Measurements from ENCODE around the gene ALDH1A2.
"Not testable (repeated sequence)": the region's sequence is repeated elsewhere in the genome, so short reads cannot be mapped to it uniquely, and the experiment has no call there.

Gene ALDH1A2

DNA sequence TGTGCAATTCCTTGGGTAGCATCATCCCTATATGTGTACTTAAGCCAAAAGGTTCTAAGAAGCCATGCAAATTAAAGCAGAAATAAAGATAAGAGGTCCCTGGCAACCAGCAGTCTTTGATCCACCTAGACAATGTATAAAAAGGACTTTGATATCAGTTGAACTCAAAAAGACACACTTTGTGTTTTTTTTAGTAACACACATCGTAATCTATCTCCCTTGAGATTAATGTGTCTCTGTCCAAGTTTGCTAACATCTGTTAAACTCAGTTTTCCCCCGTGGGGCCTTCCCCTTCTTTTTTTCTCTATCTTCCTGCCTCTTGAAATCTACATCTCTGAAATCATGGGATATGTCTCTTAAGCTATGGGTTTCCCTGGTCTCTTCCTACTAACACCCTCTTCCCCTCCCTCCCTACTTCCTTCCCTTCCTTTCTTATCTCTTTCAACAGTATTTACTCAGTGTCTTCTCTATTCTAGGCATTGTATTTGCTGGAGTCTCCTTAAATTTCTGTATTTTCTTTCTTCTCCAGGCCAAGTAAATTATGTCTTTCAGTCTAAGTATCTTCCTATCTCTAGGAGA lies 27.7 kb downstream of the ALDH1A2 start:
- no peaks in the 10 kb centered on the region for H3K27me3 ChIP-seq (ENCODE audit: control insufficient read depth, insufficient read depth, low read length)
- H3K9ac ChIP-seq (ENCODE audit: low read length) = no peak overlapping the region
- no peak overlapping the region for H3K4me3 ChIP-seq (ENCODE audit: low read length)
- no peaks in the 10 kb centered on the region for H3K9me3 ChIP-seq (ENCODE audit: control insufficient read depth, low read length)
- no peaks in the 10 kb centered on the region for H3K36me3 ChIP-seq (ENCODE audit: control insufficient read depth, insufficient read depth, low read length)
- H3K4me1 ChIP-seq (ENCODE audit: control insufficient read depth, insufficient read depth, low read length) = peaks cover 19% of the 10 kb centered on the region

DNA sequence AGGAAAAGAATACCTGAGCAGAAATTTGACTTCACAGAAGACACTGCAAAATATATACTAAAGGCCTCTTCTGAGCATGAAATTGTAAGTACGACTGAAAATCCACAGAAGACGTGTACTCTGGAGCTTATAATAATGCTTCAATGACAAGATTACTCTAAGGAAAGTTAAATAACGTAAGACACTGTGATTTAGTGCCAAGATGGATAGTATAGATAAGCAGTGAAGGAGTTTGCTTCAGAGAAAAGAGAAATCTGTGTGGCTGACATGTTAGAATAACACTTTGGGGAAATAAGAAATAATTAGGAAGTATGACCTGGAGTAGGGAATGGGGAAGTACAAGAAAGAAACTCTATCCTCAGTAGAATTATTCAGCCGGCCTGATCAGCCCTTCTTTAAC lies 28.9 kb downstream of the ALDH1A2 start:
- Histone ChIP-seq H3K9ac (ENCODE audit: low read length) (no peak overlapping the region), H3K4me1 (ENCODE audit: control insufficient read depth, insufficient read depth, low read length) (peaks cover 19% of the 10 kb centered on the region), H3K4me3 (ENCODE audit: low read length) (no peak overlapping the region), H3K9me3 (ENCODE audit: control insufficient read depth, low read length) (no peaks in the 10 kb centered on the region), H3K36me3 (ENCODE audit: control insufficient read depth, insufficient read depth, low read length) (no peaks in the 10 kb centered on the region), H3K27me3 (ENCODE audit: control insufficient read depth, insufficient read depth, low read length) (no peaks in the 10 kb centered on the region)

DNA sequence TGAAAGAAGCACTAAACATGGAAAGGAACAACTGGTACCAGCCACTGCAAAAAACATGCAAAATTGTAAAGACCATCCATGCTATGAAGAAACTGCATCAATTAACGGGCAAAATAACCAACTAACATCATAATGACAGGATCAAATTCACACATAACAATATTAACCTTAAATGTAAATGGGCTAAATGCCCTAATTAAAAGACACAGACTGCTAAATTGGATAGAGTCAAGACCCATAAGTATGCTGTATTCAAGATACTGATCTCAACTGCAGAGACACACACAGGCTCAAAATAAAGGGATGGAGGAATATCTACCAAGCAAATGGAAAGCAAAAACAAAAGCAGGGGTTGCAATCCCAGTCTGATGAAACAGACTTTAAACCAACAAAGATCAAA lies 37.1 kb downstream of the ALDH1A2 start:
- not testable (repeated sequence) for H3K27me3 ChIP-seq (ENCODE audit: control insufficient read depth, insufficient read depth, low read length)

DNA sequence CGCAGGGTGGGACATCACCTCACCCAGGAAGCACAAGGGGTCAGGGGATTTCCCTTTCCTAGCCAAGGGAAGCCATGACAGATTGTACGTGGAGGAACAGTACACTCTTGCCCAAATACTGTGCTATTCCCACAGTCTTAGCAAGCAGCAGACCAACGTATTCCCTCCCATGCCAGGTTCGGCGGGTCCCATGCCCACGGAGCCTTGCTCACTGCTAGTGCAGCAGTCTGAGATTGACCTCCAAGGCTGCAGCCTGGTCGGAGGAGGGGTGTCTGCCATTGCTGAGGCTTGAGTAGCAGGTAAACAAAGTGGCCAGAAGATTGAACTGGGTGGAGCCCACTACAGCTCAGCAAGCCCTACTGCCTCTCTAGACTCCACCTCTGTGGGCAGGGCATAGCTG lies 39.0 kb downstream of the ALDH1A2 start:
- Histone ChIP-seq H3K27me3 (ENCODE audit: control insufficient read depth, insufficient read depth, low read length) (no peaks in the 10 kb centered on the region), H3K9ac (ENCODE audit: low read length) (no peak overlapping the region)

More for the DNA sequence above, 37.1 kb downstream of the ALDH1A2 start:
- H3K9me3 ChIP-seq (ENCODE audit: control insufficient read depth, low read length); H3K4me1 ChIP-seq (ENCODE audit: control insufficient read depth, insufficient read depth, low read length); H3K9ac ChIP-seq (ENCODE audit: low read length); H3K36me3 ChIP-seq (ENCODE audit: control insufficient read depth, insufficient read depth, low read length); H3K4me3 ChIP-seq (ENCODE audit: low read length): not testable (repeated sequence)

DNA sequence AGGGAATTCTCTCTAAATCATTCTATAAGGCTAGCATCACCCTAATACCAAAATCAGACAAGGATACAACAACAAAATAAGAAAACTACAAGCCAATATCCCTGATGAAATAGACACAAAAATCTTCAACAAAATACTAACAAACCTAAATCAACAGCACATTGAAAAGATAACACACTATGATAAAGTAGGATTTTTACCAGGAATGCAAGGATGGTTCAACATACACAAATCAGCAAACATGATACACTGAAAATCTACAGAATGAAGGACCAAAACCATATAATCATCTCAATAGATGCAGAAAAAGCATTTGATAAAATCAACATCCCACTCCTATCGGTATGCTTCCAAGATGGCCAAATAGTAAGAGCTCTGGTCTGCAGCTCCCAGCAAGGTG lies 39.5 kb downstream of the ALDH1A2 start:
- Histone ChIP-seq H3K9ac (ENCODE audit: low read length) (no peak overlapping the region), H3K9me3 (ENCODE audit: control insufficient read depth, low read length) (peaks cover 9% of the 10 kb centered on the region), H3K36me3 (ENCODE audit: control insufficient read depth, insufficient read depth, low read length) (no peaks in the 10 kb centered on the region), H3K4me1 (ENCODE audit: control insufficient read depth, insufficient read depth, low read length) (no peaks in the 10 kb centered on the region), H3K27me3 (ENCODE audit: control insufficient read depth, insufficient read depth, low read length) (no peaks in the 10 kb centered on the region), H3K4me3 (ENCODE audit: low read length) (no peak overlapping the region)

More for the DNA sequence above, 39.0 kb downstream of the ALDH1A2 start:
- Histone ChIP-seq H3K9me3 (ENCODE audit: control insufficient read depth, low read length) (peaks cover 9% of the 10 kb centered on the region), H3K4me3 (ENCODE audit: low read length) (no peak overlapping the region), H3K36me3 (ENCODE audit: control insufficient read depth, insufficient read depth, low read length) (no peaks in the 10 kb centered on the region), H3K4me1 (ENCODE audit: control insufficient read depth, insufficient read depth, low read length) (no peaks in the 10 kb centered on the region)

DNA sequence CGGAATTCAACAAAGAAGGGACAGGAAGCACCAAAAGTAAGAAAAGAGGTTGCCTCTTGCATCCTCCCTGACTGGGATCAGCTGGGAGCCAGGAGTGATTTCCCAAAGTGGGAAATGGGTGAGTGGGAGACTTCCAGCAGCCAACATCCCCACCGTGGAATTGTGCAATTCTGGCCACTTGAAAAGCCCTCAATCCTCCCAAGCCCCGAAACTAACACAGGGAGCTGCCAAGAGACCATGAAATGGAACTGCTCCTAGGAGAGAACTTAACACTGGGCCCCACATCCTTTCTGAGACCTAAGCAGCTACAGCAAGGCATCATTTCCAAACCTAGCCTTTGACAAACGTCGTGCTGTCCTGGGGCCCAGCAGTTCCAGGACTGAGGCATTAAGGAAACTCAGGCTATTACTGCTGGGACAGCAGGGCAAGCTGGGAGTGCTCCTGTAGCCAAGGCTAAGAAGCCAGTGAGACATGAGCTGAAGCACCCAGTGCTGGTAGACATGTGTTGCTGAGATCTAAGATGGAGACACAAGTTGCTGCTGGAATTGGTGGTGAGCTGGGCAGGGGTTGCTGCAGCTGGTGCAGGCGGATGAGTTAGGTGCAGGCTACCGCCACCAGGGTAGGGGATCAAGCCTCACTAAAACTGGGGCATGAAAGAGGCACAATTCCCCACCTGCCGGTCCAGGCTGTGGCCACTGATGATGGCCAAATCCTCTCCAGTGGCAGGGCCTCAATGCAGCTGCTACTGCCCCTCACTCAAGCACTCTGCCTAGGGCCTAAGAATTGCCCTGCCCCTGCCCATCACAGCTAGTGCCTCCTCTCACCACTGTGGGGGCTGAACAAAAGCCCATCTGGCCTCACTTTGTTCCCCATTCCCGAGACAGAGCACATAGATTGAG lies 43.9 kb downstream of the ALDH1A2 start:
- H3K4me1 ChIP-seq (ENCODE audit: control insufficient read depth, insufficient read depth, low read length) = no peaks in the 10 kb centered on the region
- H3K27me3 ChIP-seq (ENCODE audit: control insufficient read depth, insufficient read depth, low read length) = no peaks in the 10 kb centered on the region
- H3K9me3 ChIP-seq (ENCODE audit: control insufficient read depth, low read length) = peaks cover 4% of the 10 kb centered on the region
- H3K4me3 ChIP-seq (ENCODE audit: low read length) = no peak overlapping the region
- H3K9ac ChIP-seq (ENCODE audit: low read length) = no peak overlapping the region
- H3K36me3 ChIP-seq (ENCODE audit: control insufficient read depth, insufficient read depth, low read length) = no peaks in the 10 kb centered on the region

DNA sequence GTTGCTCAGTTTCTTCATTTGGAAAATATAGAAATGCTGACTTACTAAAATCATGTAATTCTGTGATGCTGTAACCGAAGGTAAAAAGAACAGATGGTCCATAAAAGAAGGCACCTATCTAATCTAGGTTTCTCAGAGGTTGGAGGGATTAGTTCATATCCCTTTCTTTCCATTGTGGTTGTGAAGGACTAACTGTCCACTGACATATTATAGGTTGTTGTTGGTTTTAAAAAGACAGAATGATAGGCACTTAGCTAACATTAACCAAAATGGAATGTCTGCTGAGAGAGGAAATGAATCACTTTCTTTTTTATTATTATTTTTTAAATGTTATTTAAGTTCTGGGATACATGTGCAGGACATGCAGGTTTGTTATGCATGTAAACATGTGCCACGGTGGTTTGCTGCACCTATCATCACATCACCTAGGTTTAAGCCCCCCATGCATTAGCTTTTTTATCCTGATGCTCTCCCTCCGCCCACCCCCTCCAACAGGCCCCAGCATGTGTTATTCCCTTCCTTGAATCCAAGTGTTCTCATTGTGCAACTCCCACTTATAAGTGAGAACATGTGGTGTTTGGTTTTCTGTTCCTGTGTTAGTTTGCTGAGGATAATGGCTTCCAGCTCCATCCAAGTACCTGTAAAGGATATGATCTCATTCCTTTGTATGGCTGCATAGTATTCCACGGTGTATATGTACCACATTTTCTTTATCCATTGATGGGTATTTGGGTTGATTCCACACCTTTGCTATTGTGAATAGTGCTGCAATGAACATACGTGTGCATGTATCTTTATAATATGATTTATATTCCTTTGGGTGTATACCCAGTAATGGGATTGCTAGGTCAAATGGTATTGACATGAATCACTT lies 45.8 kb downstream of the ALDH1A2 start:
- Histone ChIP-seq H3K27me3 (ENCODE audit: control insufficient read depth, insufficient read depth, low read length) (no peaks in the 10 kb centered on the region), H3K4me3 (ENCODE audit: low read length) (no peak overlapping the region), H3K9me3 (ENCODE audit: control insufficient read depth, low read length) (no peaks in the 10 kb centered on the region), H3K4me1 (ENCODE audit: control insufficient read depth, insufficient read depth, low read length) (no peaks in the 10 kb centered on the region), H3K36me3 (ENCODE audit: control insufficient read depth, insufficient read depth, low read length) (no peaks in the 10 kb centered on the region), H3K9ac (ENCODE audit: low read length) (no peak overlapping the region)

DNA sequence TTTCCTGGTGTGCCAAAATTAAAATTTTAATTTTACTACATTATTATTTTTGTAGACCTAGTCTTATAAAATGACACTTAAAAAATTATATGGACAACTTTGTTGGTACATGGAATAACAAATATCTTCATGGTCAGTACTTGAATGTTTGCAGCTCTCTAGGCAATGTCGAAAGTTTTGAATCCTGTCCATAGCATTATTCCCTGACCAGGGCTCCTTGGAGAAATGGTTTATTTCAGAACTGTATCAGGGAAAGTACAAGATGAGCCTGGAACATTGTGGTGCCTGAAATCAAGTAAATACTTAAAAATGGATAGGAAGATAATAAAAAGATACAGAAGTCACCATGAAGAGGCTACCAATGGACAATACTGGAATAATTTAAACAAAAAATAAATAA lies 47.6 kb downstream of the ALDH1A2 start:
- H3K36me3 ChIP-seq (ENCODE audit: control insufficient read depth, insufficient read depth, low read length) = no peaks in the 10 kb centered on the region
- no peak overlapping the region for H3K4me3 ChIP-seq (ENCODE audit: low read length)
- H3K9ac ChIP-seq (ENCODE audit: low read length) = no peak overlapping the region
- H3K9me3 ChIP-seq (ENCODE audit: control insufficient read depth, low read length) = no peaks in the 10 kb centered on the region
- no peaks in the 10 kb centered on the region for H3K4me1 ChIP-seq (ENCODE audit: control insufficient read depth, insufficient read depth, low read length)
- no peaks in the 10 kb centered on the region for H3K27me3 ChIP-seq (ENCODE audit: control insufficient read depth, insufficient read depth, low read length)

DNA sequence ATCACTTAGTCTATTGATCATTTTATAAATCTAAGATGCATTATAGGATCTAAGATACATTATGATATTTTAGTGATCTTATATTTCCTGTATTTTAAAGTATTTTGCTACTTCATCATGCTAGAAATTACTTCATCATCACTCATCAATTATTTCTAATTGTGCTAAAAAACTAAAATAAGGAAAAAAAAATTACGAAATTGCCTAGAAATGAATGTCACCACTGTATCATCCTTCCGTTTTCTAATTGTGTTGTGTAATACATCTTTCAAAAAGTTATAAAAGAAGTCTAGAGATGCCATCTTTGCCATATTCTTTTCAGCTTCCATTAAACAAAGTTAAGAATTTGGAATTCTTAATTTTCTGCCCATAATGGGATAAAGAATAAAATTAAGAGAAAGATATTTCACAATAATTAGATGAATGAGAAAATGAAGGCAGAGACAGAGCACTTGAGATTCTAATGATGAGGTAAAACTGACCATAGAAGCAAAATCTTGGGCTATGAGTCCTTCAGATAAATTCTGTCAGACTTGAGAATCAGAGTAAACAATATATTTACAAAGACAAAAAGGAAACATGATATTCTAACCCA lies 48.8 kb downstream of the ALDH1A2 start:
- H3K4me3 ChIP-seq (ENCODE audit: low read length) = no peak overlapping the region
- no peaks in the 10 kb centered on the region for H3K36me3 ChIP-seq (ENCODE audit: control insufficient read depth, insufficient read depth, low read length)
- no peak overlapping the region for H3K9ac ChIP-seq (ENCODE audit: low read length)
- H3K4me1 ChIP-seq (ENCODE audit: control insufficient read depth, insufficient read depth, low read length) = no peaks in the 10 kb centered on the region
- H3K9me3 ChIP-seq (ENCODE audit: control insufficient read depth, low read length) = no peaks in the 10 kb centered on the region
- H3K27me3 ChIP-seq (ENCODE audit: control insufficient read depth, insufficient read depth, low read length) = no peaks in the 10 kb centered on the region

DNA sequence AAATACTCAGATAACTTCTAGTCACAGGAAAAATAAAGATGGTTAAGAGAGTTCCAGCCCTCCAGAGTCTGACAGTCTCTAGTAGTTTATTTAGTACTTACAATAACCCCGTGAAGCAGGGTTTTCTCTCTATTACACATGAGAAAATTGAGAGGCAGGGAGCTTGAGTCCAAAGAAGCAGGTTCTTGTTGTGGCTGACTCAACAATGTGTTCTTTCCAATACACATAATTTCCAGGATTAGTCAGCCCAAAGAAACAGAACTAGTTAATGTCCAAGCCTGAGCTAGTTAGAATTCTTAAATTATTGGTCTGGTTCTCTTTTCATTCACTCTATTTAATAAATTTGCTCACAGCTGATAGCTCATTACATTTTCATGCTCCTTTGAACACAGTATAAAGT lies 49.9 kb downstream of the ALDH1A2 start:
- no peak overlapping the region for H3K4me3 ChIP-seq (ENCODE audit: low read length)
- no peaks in the 10 kb centered on the region for H3K27me3 ChIP-seq (ENCODE audit: control insufficient read depth, insufficient read depth, low read length)
- no peak overlapping the region for H3K9ac ChIP-seq (ENCODE audit: low read length)
- no peaks in the 10 kb centered on the region for H3K36me3 ChIP-seq (ENCODE audit: control insufficient read depth, insufficient read depth, low read length)
- no peaks in the 10 kb centered on the region for H3K4me1 ChIP-seq (ENCODE audit: control insufficient read depth, insufficient read depth, low read length)
- no peaks in the 10 kb centered on the region for H3K9me3 ChIP-seq (ENCODE audit: control insufficient read depth, low read length)

DNA sequence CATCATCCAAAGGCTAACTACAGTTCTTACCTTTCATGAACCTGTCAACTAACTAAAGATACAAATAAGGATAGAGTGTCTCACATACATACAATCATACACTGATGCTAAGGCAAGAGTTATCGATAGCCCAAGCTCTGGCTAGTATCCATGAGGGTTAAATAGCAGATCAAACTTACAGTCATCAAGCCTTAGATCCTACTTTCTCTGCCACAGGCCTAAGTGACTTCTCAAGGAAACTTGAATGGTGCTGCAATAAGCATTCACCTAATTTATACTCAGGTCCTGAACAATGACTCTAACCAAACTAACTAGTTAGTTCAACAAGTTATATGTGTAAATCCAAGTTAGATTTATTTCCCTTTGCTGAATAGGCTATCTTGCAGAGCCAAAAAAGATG lies 51.0 kb downstream of the ALDH1A2 start:
- Histone ChIP-seq H3K4me3 (ENCODE audit: low read length) (no peak overlapping the region), H3K9me3 (ENCODE audit: control insufficient read depth, low read length) (no peaks in the 10 kb centered on the region), H3K27me3 (ENCODE audit: control insufficient read depth, insufficient read depth, low read length) (no peaks in the 10 kb centered on the region), H3K9ac (ENCODE audit: low read length) (no peak overlapping the region), H3K36me3 (ENCODE audit: control insufficient read depth, insufficient read depth, low read length) (no peaks in the 10 kb centered on the region), H3K4me1 (ENCODE audit: control insufficient read depth, insufficient read depth, low read length) (no peaks in the 10 kb centered on the region)

All from mucosa of stomach (tissue), 1 donor.